Measurements from ENCODE around the gene SFXN1.

DNA sequence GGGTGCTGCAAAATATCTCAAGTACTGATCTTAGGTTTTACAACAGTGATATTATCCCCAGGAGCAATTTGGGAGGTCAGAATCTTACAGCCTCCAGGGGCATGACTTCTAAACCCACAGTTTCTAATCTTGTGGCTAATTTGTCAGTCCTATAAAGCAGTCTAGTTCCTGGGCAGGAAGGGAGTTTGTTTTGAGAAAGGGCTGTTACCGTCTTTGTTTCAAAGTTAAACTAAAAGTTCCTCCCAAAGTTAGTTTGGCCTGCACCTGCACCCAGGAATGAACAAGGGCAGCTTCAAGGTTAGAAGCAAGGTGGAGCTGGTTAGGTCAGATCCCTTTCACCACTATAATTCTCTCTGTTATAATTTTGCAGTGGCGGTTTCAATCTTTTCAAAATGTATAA is 81.7 kb downstream of the SFXN1 start:
- TF ChIP-seq EZH2 (IDR thresholded peaks at IDR 0.05) (no peak), POLR2AphosphoS5 (IDR thresholded peaks at IDR 0.05; ENCODE audit: borderline replicate concordance, low read depth, low read length) (no peak), FOXP2 (optimal IDR thresholded peaks at IDR 0.05; ENCODE audit: control extremely low read depth, extremely low read length, insufficient read depth) (no peak)
